ENCODE measurements around the gene ANKRD27.
"Not testable (repeated sequence)": the region's sequence is repeated elsewhere in the genome, so short reads cannot be mapped to it uniquely, and the experiment has no call there.

The ANKRD27 gene

GRCh38 chr19:32656379-32656778 lies 18.6 kb downstream of the ANKRD27 start:
- H3K27me3 ChIP-seq (ENCODE audit: control insufficient read depth in 1 of 2, insufficient read depth in 2 of 2, low read length in 2 of 2); H3K27ac ChIP-seq (ENCODE audit: low read depth, low read length); H3K9me3 ChIP-seq (ENCODE audit: control insufficient read depth in 1 of 2, low read length in 2 of 2); H3K4me3 ChIP-seq (ENCODE audit: low read depth in 1 of 2, low read length in 2 of 2); H3K9ac ChIP-seq (ENCODE audit: low read depth in 1 of 2, low read length in 2 of 2): not testable (repeated sequence)
- Histone ChIP-seq H3K36me3 (ENCODE audit: control insufficient read depth in 1 of 2, insufficient read depth in 2 of 2, low read length in 2 of 2) (peaks cover 3 to 22% of the 10 kb centered on the region in 2 donors), H3K4me1 (ENCODE audit: control insufficient read depth in 1 of 2, insufficient read depth in 2 of 2, low read length in 2 of 2) (peaks cover 13 to 16% of the 10 kb centered on the region in 2 donors)

- peaks cover 7 to 29% of the 10 kb centered on the region in 2 donors for H3K36me3 ChIP-seq (ENCODE audit: control insufficient read depth in 1 of 2, insufficient read depth in 2 of 2, low read length in 2 of 2)
- peaks cover 13 to 16% of the 10 kb centered on the region in 2 donors for H3K4me1 ChIP-seq (ENCODE audit: control insufficient read depth in 1 of 2, insufficient read depth in 2 of 2, low read length in 2 of 2)
- no peak overlapping the region for H3K9ac ChIP-seq (ENCODE audit: low read depth in 1 of 2, low read length in 2 of 2)
- no peak overlapping the region for H3K4me3 ChIP-seq (ENCODE audit: low read depth in 1 of 2, low read length in 2 of 2)
- H3K27ac ChIP-seq (ENCODE audit: low read depth, low read length): peak overlapping the region; percentile 38
- H3K9me3 ChIP-seq (ENCODE audit: control insufficient read depth in 1 of 2, low read length in 2 of 2): no peaks in the 10 kb centered on the region
- H3K27me3 ChIP-seq (ENCODE audit: control insufficient read depth in 1 of 2, insufficient read depth in 2 of 2, low read length in 2 of 2): no peaks in the 10 kb centered on the region
Observed at GRCh38 chr19:32653599-32653915, 21.4 kb downstream of the ANKRD27 start.

GRCh38 chr19:32652894-32653598 lies 21.9 kb downstream of the ANKRD27 start:
- no peaks in the 10 kb centered on the region for H3K9me3 ChIP-seq (ENCODE audit: control insufficient read depth in 1 of 2, low read length in 2 of 2)
- no peaks in the 10 kb centered on the region for H3K27me3 ChIP-seq (ENCODE audit: control insufficient read depth in 1 of 2, insufficient read depth in 2 of 2, low read length in 2 of 2)
- H3K27ac ChIP-seq (ENCODE audit: low read depth, low read length): peak overlapping the region; percentile 38
- H3K4me3 ChIP-seq (ENCODE audit: low read depth in 1 of 2, low read length in 2 of 2): peak overlapping the region in 1 of 2 donors; percentile 10
- H3K4me1 ChIP-seq (ENCODE audit: control insufficient read depth in 1 of 2, insufficient read depth in 2 of 2, low read length in 2 of 2): peaks cover 13 to 16% of the 10 kb centered on the region in 2 donors
- H3K36me3 ChIP-seq (ENCODE audit: control insufficient read depth in 1 of 2, insufficient read depth in 2 of 2, low read length in 2 of 2): peaks cover 7 to 28% of the 10 kb centered on the region in 2 donors
- peak overlapping the region in 1 of 2 donors; percentile 21 for H3K9ac ChIP-seq (ENCODE audit: low read depth in 1 of 2, low read length in 2 of 2)

GRCh38 chr19:32652331-32652730 lies 22.6 kb downstream of the ANKRD27 start:
- H3K4me1 ChIP-seq (ENCODE audit: control insufficient read depth in 1 of 2, insufficient read depth in 2 of 2, low read length in 2 of 2): peaks cover 13 to 16% of the 10 kb centered on the region in 2 donors
- H3K27ac ChIP-seq (ENCODE audit: low read depth, low read length); H3K9ac ChIP-seq (ENCODE audit: low read depth in 1 of 2, low read length in 2 of 2); H3K27me3 ChIP-seq (ENCODE audit: control insufficient read depth in 1 of 2, insufficient read depth in 2 of 2, low read length in 2 of 2); H3K9me3 ChIP-seq (ENCODE audit: control insufficient read depth in 1 of 2, low read length in 2 of 2); H3K4me3 ChIP-seq (ENCODE audit: low read depth in 1 of 2, low read length in 2 of 2): not testable (repeated sequence)
- H3K36me3 ChIP-seq (ENCODE audit: control insufficient read depth in 1 of 2, insufficient read depth in 2 of 2, low read length in 2 of 2): peaks cover 7 to 32% of the 10 kb centered on the region in 2 donors

GRCh38 chr19:32651729-32652140 lies 23.2 kb downstream of the ANKRD27 start:
- no peak overlapping the region for H3K27ac ChIP-seq (ENCODE audit: low read depth, low read length)
- no peaks in the 10 kb centered on the region for H3K9me3 ChIP-seq (ENCODE audit: control insufficient read depth in 1 of 2, low read length in 2 of 2)
- peaks cover 13 to 16% of the 10 kb centered on the region in 2 donors for H3K4me1 ChIP-seq (ENCODE audit: control insufficient read depth in 1 of 2, insufficient read depth in 2 of 2, low read length in 2 of 2)
- no peaks in the 10 kb centered on the region for H3K27me3 ChIP-seq (ENCODE audit: control insufficient read depth in 1 of 2, insufficient read depth in 2 of 2, low read length in 2 of 2)
- H3K9ac ChIP-seq (ENCODE audit: low read depth in 1 of 2, low read length in 2 of 2): no peak overlapping the region
- no peak overlapping the region for H3K4me3 ChIP-seq (ENCODE audit: low read depth in 1 of 2, low read length in 2 of 2)
- H3K36me3 ChIP-seq (ENCODE audit: control insufficient read depth in 1 of 2, insufficient read depth in 2 of 2, low read length in 2 of 2): peaks cover 7 to 36% of the 10 kb centered on the region in 2 donors

GRCh38 chr19:32650671-32651070 lies 24.3 kb downstream of the ANKRD27 start:
- Histone ChIP-seq H3K4me1 (ENCODE audit: control insufficient read depth in 1 of 2, insufficient read depth in 2 of 2, low read length in 2 of 2) (peaks cover 13 to 16% of the 10 kb centered on the region in 2 donors), H3K36me3 (ENCODE audit: control insufficient read depth in 1 of 2, insufficient read depth in 2 of 2, low read length in 2 of 2) (peaks cover 7 to 34% of the 10 kb centered on the region in 2 donors), H3K27ac (ENCODE audit: low read depth, low read length) (no peak overlapping the region), H3K27me3 (ENCODE audit: control insufficient read depth in 1 of 2, insufficient read depth in 2 of 2, low read length in 2 of 2) (no peaks in the 10 kb centered on the region), H3K4me3 (ENCODE audit: low read depth in 1 of 2, low read length in 2 of 2) (no peak overlapping the region), H3K9ac (ENCODE audit: low read depth in 1 of 2, low read length in 2 of 2) (no peak overlapping the region), H3K9me3 (ENCODE audit: control insufficient read depth in 1 of 2, low read length in 2 of 2) (no peaks in the 10 kb centered on the region)

- Histone ChIP-seq H3K9me3 (ENCODE audit: control insufficient read depth in 1 of 2, low read length in 2 of 2) (no peaks in the 10 kb centered on the region), H3K27me3 (ENCODE audit: control insufficient read depth in 1 of 2, insufficient read depth in 2 of 2, low read length in 2 of 2) (no peaks in the 10 kb centered on the region), H3K36me3 (ENCODE audit: control insufficient read depth in 1 of 2, insufficient read depth in 2 of 2, low read length in 2 of 2) (peaks cover 4 to 29% of the 10 kb centered on the region in 2 donors), H3K4me3 (ENCODE audit: low read depth in 1 of 2, low read length in 2 of 2) (no peak overlapping the region), H3K4me1 (ENCODE audit: control insufficient read depth in 1 of 2, insufficient read depth in 2 of 2, low read length in 2 of 2) (peaks cover 13 to 16% of the 10 kb centered on the region in 2 donors), H3K9ac (ENCODE audit: low read depth in 1 of 2, low read length in 2 of 2) (no peak overlapping the region), H3K27ac (ENCODE audit: low read depth, low read length) (no peak overlapping the region)
Observed at GRCh38 chr19:32649751-32650150, 25.2 kb downstream of the ANKRD27 start.

GRCh38 chr19:32647361-32647760 lies 27.6 kb downstream of the ANKRD27 start:
- Histone ChIP-seq H3K36me3 (ENCODE audit: control insufficient read depth in 1 of 2, insufficient read depth in 2 of 2, low read length in 2 of 2) (peaks cover 13 to 47% of the 10 kb centered on the region in 2 donors), H3K27me3 (ENCODE audit: control insufficient read depth in 1 of 2, insufficient read depth in 2 of 2, low read length in 2 of 2) (no peaks in the 10 kb centered on the region), H3K4me1 (ENCODE audit: control insufficient read depth in 1 of 2, insufficient read depth in 2 of 2, low read length in 2 of 2) (peaks cover 5 to 8% of the 10 kb centered on the region in 2 donors), H3K27ac (ENCODE audit: low read depth, low read length) (no peak overlapping the region), H3K4me3 (ENCODE audit: low read depth in 1 of 2, low read length in 2 of 2) (no peak overlapping the region), H3K9ac (ENCODE audit: low read depth in 1 of 2, low read length in 2 of 2) (no peak overlapping the region), H3K9me3 (ENCODE audit: control insufficient read depth in 1 of 2, low read length in 2 of 2) (no peaks in the 10 kb centered on the region)

GRCh38 chr19:32646556-32646955 lies 28.4 kb downstream of the ANKRD27 start:
- H3K4me3 ChIP-seq (ENCODE audit: low read depth in 1 of 2, low read length in 2 of 2): no peak overlapping the region
- H3K4me1 ChIP-seq (ENCODE audit: control insufficient read depth in 1 of 2, insufficient read depth in 2 of 2, low read length in 2 of 2): peaks cover 0 to under 1% of the 10 kb centered on the region in 2 donors
- H3K9ac ChIP-seq (ENCODE audit: low read depth in 1 of 2, low read length in 2 of 2): no peak overlapping the region
- no peaks in the 10 kb centered on the region for H3K9me3 ChIP-seq (ENCODE audit: control insufficient read depth in 1 of 2, low read length in 2 of 2)
- no peak overlapping the region for H3K27ac ChIP-seq (ENCODE audit: low read depth, low read length)
- H3K27me3 ChIP-seq (ENCODE audit: control insufficient read depth in 1 of 2, insufficient read depth in 2 of 2, low read length in 2 of 2): no peaks in the 10 kb centered on the region
- H3K36me3 ChIP-seq (ENCODE audit: control insufficient read depth in 1 of 2, insufficient read depth in 2 of 2, low read length in 2 of 2): peaks cover 13 to 54% of the 10 kb centered on the region in 2 donors

- Histone ChIP-seq H3K9ac (ENCODE audit: low read depth in 1 of 2, low read length in 2 of 2) (no peak overlapping the region), H3K27me3 (ENCODE audit: control insufficient read depth in 1 of 2, insufficient read depth in 2 of 2, low read length in 2 of 2) (no peaks in the 10 kb centered on the region), H3K9me3 (ENCODE audit: control insufficient read depth in 1 of 2, low read length in 2 of 2) (no peaks in the 10 kb centered on the region), H3K36me3 (ENCODE audit: control insufficient read depth in 1 of 2, insufficient read depth in 2 of 2, low read length in 2 of 2) (peaks cover 32 to 70% of the 10 kb centered on the region in 2 donors), H3K27ac (ENCODE audit: low read depth, low read length) (no peak overlapping the region), H3K4me3 (ENCODE audit: low read depth in 1 of 2, low read length in 2 of 2) (no peak overlapping the region), H3K4me1 (ENCODE audit: control insufficient read depth in 1 of 2, insufficient read depth in 2 of 2, low read length in 2 of 2) (no peaks in the 10 kb centered on the region)
Observed at GRCh38 chr19:32642771-32643170, 32.2 kb downstream of the ANKRD27 start.
